ENCODE data around the gene JADE3. TPM values are rescaled to one million over a fixed set of nuclear protein-coding genes. Genes with fewer than 3 reads are reported as not detected.

Gene JADE3
- total RNA-seq, 1 donor from 2014 or later: 10.1 TPM

- Histone ChIP-seq H3K27me3 (no peaks in the 10 kb centered on the region), H3K4me3 (no peak overlapping the region), H3K4me1 (no peaks in the 10 kb centered on the region), H3K9me3 (no peaks in the 10 kb centered on the region), H3K27ac (no peak overlapping the region), H3K36me3 (no peaks in the 10 kb centered on the region)
- ATAC-seq (no peak), DNase-seq (no peak)
- intact Hi-C loops (cut with DNase I): no loop called here
- no peak for TF ChIP-seq CTCF (IDR thresholded peaks at IDR 0.05)
Measured at GRCh38 chrX:46917622-46918021, 5.4 kb downstream of the JADE3 start.

- no peak overlapping the region for H3K4me3 ChIP-seq
- H3K4me1 ChIP-seq: no peaks in the 10 kb centered on the region
- intact Hi-C loops (cut with DNase I): no loop called here
- H3K27me3 ChIP-seq: no peaks in the 10 kb centered on the region
- TF ChIP-seq CTCF (IDR thresholded peaks at IDR 0.05): no peak
- ATAC-seq (no peak), DNase-seq (no peak)
- no peaks in the 10 kb centered on the region for H3K36me3 ChIP-seq
- H3K27ac ChIP-seq: no peak overlapping the region
- no peaks in the 10 kb centered on the region for H3K9me3 ChIP-seq
Measured at GRCh38 chrX:46918434-46918833, 6.2 kb downstream of the JADE3 start.

- intact Hi-C loops (cut with DNase I): no loop called here
- Histone ChIP-seq H3K36me3 (no peaks in the 10 kb centered on the region), H3K27me3 (no peaks in the 10 kb centered on the region), H3K4me3 (no peak overlapping the region), H3K27ac (no peak overlapping the region), H3K9me3 (no peaks in the 10 kb centered on the region), H3K4me1 (no peaks in the 10 kb centered on the region)
- ATAC-seq: no peak
- no peak for DNase-seq
- TF ChIP-seq CTCF (IDR thresholded peaks at IDR 0.05): no peak
Measured at GRCh38 chrX:46920235-46920634, 8.0 kb downstream of the JADE3 start.

DNA sequence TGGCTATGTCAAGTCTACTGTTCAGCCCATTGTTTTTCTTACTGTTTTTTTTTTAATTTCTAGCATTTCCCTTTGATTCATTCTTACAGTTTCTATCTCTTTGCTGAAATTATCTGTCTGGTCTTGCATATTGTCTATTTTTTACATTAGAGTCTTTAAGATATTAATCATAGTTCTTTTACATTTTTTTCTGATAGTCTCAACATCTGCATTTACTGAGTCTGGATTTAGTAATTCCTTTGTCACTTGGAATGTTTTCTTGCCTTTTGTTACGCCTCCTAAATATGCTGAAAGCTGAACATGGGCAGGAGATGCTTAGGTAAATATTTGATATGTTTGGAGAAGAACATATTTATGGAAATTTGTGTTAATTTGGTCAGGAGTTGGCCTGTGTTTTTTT, 10.4 kb downstream of the JADE3 start:
- ATAC-seq (no peak), DNase-seq (no peak)
- intact Hi-C loops (cut with DNase I): no loop called here
- Histone ChIP-seq H3K4me3 (no peak overlapping the region), H3K9me3 (no peaks in the 10 kb centered on the region), H3K36me3 (no peaks in the 10 kb centered on the region), H3K4me1 (no peaks in the 10 kb centered on the region), H3K27me3 (no peaks in the 10 kb centered on the region), H3K27ac (no peak overlapping the region)
- no peak for TF ChIP-seq CTCF (IDR thresholded peaks at IDR 0.05)

DNA sequence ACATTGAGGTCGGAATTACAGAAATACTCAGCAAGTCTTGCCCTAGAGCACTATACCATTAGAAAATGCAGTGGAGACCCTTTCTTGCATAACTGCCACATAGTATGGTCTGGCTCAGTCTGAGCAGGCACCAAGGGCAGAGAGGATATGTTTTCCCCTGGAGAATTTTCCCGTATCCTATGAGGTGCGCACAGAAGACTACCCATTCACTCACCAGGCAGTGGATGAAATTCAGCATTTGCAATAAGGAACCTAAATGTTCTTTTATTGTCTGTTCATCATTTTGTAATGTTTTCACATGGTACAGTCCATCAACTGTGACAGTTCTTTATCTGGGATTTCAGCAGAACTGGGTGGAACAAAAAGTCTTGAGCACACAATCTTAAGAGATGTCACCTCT, 15.5 kb downstream of the JADE3 start:
- Histone ChIP-seq H3K4me1 (no peaks in the 10 kb centered on the region), H3K4me3 (no peak overlapping the region), H3K27me3 (no peaks in the 10 kb centered on the region), H3K27ac (no peak overlapping the region), H3K36me3 (no peaks in the 10 kb centered on the region), H3K9me3 (no peaks in the 10 kb centered on the region)
- no peak for ATAC-seq
- no peak for DNase-seq
- intact Hi-C loops (cut with DNase I): no loop called here
- TF ChIP-seq CTCF (IDR thresholded peaks at IDR 0.05): no peak

Data from upper lobe of right lung (tissue), 1 donor.